Amygdala (tissue), 56 donors: Measurements from ENCODE around the gene CXCL14.

ENCODE experiments used
- DNase-seq, 56 donors: peaks; one replicate each; lab custom pipeline; 2025; lab: John Stamatoyannopoulos, UW

The CXCL14 gene

DNA sequence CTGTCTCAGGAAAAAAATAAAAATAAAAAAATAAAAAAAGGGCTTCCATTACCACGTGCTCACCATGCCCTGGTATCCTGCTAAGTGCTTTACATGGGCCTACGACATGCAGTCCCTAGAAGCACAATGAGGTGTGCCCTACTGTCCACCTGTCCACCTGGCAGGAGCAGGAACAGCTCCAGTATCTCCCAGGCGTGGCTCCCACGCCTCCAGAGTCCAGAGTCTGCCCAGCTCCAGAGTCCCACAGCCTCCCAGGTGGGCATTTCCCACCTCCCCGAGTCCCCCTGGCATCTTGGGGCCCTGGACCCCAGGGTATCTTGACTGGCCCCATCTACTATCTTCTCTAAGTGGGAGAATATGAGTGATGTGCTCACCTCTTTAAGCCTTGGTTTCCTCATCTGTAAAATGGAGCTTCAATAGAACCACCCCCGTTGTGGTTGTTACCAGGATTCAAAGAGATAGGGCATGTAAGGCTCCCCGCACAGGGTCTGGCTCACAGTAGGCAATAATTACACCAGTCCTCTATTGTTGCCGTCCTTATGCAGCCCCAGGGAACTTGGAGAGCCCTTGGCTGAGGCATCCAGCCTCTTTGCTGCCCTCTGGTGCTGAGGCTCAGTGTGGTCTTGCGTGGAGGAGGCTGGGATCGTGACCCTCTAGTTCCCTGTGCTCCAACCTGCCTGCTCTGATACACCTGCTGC, 8.9 kb downstream of the CXCL14 start:
- peak in 7 of 56 donors; percentile 10 to 25 (median 17) for DNase-seq

DNA sequence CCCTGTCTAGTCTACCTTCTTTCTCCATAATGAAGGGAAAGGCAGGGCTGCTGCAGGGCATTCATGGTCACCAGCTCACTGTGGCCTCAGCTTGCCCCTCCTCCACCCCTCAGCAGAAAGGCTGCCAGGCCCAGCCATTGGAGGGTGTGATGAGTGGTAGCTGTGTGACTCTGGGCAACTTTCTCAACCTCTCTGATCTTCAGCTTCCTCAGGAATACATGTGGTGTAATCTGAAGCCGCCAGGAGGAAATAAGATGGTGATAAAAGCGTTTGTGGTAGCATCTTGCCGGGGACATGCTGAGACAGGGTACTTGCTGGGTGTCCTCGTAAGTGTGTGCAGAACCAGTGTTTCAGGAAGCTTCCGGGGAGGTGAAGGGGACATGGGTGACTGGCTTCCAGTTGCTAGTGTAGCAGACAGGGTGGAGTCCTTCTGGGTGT, 9.8 kb downstream of the CXCL14 start:
- no peak for DNase-seq

DNA sequence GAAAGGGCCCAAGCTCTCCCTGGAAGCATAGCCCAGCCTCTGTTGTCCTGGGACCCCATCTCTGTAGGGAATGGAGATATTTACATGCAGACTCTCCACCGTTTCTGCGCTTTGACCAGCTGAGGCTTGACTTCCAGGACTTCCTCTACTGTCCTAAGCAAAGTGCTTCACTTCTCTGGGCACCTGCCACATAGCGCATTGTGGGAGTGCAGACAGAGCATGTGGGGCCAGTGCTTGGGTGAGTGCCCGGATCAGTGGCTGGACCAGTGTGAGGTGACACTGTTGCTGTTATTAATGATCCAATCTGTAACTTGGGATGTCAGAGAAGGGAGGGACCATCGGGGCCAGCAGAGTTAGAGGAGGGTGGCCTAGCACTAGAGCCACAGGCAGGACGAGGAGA, 10.5 kb downstream of the CXCL14 start:
- DNase-seq = peak in 12 of 56 donors; percentile 7 to 47 (median 18)

DNA sequence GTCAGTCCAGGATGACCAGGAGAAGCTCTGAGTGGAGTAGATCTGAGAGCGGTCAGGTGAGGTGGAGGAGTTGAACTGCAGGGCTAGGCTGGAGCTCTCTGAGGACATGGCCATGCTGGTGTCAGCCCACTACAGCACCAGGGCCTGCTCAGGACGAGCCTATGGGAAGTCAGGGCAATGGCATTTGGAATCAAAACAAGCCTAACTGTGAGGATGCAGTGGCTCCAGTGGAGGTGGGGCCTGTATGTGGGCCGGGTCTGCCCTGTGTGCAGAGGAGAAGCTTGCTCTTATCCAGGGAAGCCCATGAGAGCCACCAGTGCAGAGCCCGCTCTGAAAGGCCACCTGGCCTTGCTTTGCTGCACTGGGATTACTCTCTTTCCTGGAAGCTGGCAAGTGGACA, 11.1 kb downstream of the CXCL14 start:
- no peak for DNase-seq

DNA sequence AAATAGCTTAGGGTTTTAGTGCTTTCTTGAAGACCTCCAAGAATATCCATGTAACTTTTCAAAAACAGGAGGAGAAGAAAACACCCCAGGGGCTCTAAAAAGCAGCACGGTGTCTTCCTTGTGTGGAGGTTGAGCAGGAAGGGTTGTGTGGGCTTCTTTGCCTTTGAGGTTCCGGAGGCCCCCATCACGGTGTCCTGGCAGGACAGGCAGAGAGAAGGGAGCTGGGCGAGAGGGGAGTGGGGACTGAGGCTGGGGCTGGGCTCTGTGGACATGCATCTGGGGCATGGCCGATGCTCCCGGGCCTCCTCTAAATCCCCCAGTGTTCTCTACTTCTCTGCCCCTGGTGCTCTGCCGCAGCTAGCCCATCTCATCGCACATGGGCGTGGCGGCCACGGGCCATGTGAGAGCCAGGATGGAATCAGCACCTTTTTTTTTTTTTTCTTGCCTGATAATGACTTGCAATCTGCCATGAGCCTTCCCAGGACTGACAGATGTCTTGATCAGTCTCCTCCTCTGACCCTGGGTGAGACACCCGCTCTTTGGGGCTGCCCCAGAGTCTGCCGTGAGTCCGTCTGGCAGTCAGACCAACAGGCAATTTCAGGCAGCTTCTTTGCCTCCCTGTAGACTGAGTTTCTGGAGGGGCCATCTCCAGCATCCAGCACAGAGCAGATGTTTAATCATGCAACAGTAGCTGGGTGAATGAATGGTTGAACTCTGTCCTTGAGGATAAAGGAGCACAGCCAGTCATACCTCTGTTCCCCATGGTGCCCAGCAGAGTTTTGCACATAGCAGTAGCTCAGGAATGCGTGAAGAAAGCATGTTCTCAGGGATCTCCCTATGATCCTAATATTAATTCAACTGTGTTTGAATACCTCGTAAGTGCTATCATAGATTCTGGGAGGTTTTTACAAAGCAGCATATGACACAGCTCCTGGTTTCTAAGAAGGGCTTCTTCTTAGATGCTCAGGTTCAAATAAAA, 12.1 kb downstream of the CXCL14 start:
- no peak for DNase-seq

DNA sequence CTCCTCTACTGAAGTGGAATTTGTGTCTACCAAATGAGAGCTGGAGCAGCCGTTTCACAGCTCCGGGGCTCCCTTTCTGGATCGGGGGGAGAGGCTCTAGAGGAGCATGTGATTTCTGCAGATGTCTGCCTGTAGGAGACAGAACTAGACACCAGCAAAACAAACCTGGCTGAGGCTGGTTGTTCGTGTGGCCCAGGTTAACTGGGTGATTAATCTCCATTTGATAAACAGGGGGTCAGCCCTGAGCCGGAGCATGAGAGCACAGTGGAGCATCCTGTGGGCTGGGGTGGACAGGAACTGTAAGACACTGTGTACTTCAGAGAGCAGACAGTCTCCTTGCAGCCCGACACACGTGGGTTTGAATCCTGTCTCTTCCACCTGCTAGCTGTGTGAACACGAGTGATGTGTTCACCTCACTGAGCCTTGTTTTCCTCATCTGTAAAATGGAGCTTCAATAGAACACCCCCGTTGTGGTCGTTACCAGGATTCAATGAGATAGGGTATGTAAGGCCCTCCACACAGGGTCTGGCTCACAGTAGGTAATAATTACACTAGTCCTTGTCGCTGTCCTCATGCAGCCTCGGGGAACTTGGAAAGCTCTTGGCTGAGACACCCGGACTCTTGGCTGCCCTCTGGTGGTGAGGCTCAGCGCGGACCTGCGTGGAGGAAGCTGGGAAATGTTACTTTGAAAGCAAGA, 12.9 kb downstream of the CXCL14 start:
- DNase-seq = peak in 46 of 56 donors; percentile 13 to 79 (median 40)

DNA sequence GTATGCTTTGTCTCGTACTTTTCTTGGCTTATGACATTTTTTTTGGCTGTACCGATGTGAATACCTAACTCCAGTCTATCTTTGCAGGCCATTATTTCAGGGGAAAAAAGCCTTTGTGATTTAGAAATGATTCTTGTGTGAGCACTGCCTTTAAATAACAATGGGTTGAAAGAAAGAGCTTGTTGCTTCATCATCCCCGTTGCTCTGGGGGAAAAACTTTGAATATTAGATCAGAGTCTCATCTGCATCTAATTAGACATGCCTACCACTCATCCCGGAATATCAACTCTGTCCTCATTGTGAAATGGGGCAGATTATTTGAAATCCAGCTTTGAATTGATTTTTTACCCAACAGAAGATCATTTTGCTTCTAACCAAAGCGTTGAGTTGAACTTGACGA, 13.5 kb downstream of the CXCL14 start:
- DNase-seq = no peak

DNA sequence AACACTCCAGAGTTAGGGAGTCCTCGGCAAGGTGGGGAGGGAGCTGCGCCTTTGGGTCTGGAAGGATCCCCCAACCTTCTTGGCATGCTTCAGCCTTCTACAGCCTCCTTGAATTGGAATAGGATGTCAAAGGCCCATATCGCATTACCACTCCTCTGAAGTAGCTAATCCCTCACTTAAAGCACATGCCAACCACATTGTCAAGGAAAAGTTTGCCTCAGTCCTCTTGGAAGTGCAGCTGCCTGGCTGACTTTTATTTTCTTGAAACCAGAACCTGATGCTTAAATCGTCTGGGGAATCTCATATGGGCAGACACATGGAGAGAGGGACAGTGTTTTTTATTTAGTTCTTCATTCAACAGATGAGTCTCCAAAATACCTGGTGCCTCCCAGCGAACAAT, 14.5 kb downstream of the CXCL14 start:
- DNase-seq = no peak

DNA sequence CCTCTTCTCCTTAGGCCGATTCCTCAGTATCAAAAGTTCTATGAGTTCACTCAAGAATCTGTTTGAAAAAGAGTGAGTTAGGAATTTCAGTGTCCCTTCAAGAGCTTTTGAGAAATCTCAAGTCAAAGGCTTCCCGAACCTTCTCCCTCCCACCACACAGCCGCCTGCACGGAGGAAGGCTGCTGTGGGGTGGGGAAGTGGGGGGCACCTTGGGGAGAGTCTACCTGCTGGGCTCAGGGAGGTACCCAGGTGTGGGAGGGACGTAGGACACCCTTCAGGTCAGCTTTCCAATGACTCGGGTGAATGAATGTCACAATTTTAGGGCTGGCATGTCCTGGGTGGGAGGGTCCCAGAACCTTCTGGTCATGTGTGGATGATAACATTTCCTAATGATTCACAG, 17.5 kb downstream of the CXCL14 start:
- no peak for DNase-seq

DNA sequence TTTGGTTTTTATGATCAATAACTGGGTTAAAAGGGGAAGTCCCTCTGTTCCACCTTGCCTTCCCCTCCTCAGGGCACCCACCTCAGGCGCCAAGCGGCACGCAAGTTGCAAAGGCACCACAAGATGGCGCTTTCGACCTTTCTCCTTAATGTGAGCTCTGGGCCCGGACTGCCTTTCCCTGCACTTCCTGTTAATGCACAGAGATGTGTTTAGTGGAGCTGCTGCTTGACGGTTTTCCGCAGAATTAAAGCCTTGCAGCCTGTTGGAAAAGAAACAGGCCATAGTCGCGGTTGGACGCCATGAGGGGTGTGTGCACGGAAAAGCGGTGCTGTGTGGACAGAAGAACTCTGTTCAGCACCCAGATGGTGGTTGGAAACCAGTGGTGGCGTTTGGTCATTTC, 17.9 kb downstream of the CXCL14 start:
- DNase-seq = peak in 50 of 56 donors; percentile 17 to 85 (median 57)

DNA sequence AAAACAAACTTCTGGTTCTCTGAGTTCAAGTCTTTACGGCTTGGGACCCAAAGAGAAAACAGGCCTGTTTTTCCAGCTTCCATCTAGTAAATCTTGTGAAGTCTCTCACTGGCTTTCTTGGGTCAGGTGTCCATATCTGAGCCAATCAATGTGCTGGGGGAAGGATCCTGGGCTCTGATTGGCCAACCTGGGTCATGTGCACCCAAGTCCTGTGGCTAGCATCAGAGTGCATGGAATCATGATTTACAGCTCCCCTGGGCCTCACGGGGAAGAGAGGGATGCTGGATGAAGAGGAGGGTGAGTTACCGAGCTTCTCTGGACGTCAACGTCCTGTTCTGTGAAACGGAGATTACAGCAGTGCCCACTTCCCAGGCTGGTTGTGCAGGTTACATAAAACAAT, 19.4 kb downstream of the CXCL14 start:
- DNase-seq = no peak

DNA sequence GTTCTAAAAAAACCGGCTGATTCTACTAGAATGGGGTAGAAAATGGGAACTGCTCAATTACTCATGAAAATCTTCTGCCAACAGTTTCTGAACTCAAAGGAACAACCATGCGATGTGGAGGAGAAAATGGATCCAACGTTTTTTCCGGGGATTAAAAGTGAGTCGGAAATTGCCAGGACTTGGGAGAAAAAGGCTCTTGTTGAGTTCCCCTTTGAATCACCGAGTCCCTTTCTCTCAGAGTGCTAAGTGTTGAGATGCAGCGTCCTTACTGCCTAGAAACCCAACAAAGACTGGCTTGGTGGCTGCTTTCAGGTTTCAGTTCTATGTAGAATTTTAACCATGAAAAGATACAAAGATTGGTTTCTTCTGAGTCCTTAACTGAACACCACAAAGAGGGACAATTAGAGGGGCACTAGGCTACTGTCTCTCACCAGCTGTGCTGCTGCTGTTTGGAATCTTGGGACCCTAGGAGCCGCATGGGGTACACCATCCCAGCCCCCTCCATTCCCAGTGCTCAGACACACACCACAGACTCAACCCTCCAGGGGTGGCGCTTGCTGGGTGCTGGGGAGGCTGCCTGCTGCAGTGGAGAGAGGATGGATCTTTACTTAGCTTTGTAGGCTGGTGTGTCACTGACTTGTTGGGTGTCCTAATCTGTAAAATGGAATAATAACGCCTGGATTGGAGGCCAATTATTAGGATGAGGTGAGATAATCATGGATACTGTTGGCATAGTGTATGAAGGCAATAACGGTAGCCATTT, 21.5 kb downstream of the CXCL14 start:
- DNase-seq = peak in 12 of 56 donors; percentile 11 to 70 (median 28)

DNA sequence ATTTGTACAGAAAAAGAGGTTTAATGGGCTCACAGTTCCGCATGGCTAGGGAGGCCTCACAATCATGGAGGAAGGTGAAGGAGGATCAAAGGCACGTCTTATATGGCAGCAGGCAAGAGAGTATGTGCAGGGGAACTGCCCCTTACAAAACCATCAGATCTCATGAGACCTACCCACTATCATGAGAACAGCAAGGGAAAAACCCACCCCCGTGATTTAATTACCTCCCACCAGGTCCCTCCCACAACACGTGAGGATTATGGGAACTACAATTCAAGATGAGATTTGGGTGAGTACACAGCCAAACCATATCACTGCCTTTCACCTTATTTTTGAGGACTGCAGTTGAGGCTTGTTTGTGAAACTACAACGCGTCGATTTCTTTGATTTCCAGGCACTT, 22.2 kb downstream of the CXCL14 start:
- DNase-seq = no peak

DNA sequence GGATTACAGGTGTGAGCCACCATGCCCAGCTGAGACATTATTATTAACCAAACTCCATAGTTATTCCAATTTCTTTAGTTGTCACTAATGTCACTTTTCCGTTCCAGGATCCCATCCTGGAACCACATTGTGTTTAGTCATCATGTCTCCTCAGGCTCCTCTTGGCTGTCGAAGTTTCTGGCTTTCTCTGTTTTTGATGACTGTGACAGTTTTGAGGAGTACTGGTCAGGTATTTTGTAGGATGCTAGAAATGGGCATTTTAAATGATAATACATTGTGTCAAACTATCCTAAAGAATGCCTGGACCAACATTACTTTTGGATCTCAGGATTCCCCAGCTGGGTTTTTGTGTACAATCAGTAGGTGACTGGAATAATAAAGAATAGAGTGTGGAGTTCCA, 23.3 kb downstream of the CXCL14 start:
- no peak for DNase-seq

DNA sequence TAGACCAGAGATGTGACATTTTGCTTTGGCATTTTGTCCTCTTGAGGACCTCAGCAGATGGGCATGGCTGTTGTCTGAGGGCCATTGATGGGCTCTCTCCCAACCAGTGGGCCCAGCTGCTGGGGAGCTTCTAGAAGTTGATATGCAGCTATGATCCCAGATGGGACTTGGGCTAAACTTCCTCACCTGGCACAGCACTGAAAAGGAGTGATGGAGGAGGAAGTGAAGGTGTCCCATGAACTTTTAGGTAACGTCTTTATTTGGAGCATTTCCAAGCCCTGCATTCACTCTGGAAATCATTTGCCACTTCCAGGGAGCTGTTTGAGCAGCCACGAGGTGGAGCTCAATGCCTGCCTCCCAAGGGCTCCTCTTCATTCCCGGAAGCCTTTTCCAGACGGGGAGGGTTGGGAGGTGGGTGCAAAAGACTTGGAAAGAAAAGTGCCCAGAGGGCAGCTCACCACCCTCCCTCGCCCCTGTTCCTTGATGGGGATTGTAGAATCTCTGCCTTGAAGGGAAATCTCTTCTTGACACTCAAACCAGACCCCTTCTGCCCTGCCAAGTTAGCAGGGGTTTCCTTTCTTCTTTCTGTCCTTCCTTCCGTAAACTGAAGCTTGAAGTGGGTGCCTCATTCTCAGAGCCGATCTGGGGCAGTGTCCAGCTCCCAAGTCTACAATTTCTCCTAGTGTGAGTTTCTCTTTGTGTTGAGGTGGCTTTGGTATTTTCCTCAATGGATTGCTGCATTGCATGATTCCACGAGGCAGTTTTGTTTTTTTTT, 24.9 kb downstream of the CXCL14 start:
- DNase-seq = peak in 15 of 56 donors; percentile 7 to 56 (median 23)

DNA sequence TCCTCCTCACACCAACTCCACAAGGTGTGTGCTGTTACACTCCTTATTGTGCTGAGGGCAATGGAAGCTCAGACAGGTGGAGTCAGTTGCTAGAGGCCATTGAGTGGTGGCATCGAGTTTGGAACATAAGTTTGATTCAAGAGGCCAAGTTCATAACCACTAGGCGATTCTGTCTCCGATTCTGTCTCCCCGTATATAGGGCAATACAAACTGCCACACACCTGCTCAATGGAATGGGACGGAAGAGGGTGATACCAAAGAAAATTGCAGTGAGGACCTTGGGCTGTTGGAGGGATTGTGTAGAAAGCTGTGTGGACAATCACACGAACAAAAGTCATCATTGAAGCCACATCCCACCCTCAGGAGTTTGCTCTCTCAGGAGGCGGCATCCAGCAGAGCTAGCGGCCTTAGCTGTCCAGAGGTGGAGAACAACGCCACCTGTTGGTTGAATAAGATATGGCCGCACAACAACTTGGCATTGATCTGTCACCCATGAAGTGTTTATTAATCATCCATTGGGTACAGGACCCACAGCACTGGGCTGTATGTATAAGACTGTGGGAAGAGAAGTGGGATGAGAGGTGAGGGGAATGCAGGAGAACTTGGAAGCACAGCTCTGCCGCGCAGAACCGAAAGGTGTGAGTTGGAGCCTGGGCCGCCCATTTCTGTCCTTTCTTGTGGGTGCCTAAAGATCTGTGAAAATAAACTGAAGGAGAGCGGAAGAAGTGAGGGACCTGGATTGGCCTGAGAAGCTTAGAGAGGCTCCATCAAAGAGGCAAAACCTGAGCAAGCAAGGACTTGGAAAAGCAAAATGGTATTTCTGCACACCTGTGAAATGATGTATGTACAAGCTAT, 27.0 kb downstream of the CXCL14 start:
- peak in 45 of 56 donors; percentile 6 to 85 (median 45) for DNase-seq

DNA sequence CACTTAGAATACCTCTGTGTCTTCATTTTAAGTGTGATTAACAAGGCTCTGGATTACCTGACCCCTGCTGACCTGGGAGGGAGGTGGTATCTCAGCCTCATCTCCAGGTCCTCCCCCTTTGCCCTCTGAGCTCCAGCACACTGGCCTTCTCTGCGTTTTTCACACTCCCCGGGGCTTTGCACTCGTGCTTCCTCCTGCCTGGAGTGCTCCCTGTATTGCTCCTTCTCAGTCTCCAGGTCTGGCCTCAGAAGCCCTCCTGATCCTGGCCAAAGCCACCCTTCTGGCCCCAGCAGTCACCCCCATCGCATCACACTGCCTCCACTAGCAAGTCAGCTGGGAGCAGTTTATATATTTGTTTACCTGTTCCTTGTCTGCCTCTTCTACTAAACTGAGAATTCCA, 29.4 kb downstream of the CXCL14 start:
- no peak for DNase-seq

DNA sequence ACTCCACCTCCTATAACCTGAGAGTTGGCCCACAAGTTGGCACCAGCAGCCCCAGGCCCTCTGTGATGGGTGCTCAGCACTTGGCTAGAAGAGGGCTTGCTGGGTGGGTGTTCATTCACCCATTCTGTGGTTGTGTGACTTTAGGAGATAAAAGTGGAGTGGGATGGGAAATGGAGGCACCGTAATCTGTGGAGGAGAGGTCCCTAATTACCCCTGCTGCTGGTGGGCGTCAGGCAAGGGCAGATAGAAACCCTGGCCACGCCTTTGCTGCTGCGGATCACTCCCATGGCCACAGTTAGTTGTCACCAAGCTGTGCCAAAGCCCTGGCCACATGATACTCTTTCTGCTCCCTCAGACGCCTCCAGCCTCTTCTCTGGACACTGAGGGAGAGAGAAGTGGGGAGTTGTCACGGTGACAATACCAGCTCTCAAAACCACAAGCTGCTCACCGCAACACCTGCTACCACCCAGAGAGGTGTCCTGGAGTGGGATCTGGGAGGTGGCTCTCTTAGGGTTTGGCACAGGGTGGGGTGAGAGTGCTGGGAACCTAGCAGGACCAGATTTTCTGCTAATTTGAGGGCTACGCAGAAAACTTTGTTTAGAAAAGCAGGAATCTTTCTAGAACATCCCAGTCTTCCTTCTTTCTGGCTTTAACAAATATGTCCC, 31.1 kb downstream of the CXCL14 start:
- no peak for DNase-seq
